HFF-Myc (cell line): Measurements from ENCODE around the gene PKN1.
A peak's percentile ranks its signal among the peaks of the same experiment; 100 is the strongest.

Source experiments
- DNase-seq: peaks from one replicate; pipeline ENCODE4 v3.0.0-alpha.2; 2011; ENCODE audit warnings: low read depth; ENCODE audit errors: extremely low read depth
- H3K4me3 ChIP-seq: replicated peaks from 2 replicates; pipeline ENCODE4 v1.5.1; 2011; ENCODE audit warnings: low read depth, mild to moderate bottlenecking, control low read depth, low read length
- TF ChIP-seq, protein P1 (sequence below): IDR thresholded peaks from 2 replicates; pipeline ENCODE4 v1.5.1; 2012; ENCODE audit warnings: mild to moderate bottlenecking, low read depth, low read length, control low read depth; ENCODE audit errors: missing control alignments

PKN1 gene

DNA sequence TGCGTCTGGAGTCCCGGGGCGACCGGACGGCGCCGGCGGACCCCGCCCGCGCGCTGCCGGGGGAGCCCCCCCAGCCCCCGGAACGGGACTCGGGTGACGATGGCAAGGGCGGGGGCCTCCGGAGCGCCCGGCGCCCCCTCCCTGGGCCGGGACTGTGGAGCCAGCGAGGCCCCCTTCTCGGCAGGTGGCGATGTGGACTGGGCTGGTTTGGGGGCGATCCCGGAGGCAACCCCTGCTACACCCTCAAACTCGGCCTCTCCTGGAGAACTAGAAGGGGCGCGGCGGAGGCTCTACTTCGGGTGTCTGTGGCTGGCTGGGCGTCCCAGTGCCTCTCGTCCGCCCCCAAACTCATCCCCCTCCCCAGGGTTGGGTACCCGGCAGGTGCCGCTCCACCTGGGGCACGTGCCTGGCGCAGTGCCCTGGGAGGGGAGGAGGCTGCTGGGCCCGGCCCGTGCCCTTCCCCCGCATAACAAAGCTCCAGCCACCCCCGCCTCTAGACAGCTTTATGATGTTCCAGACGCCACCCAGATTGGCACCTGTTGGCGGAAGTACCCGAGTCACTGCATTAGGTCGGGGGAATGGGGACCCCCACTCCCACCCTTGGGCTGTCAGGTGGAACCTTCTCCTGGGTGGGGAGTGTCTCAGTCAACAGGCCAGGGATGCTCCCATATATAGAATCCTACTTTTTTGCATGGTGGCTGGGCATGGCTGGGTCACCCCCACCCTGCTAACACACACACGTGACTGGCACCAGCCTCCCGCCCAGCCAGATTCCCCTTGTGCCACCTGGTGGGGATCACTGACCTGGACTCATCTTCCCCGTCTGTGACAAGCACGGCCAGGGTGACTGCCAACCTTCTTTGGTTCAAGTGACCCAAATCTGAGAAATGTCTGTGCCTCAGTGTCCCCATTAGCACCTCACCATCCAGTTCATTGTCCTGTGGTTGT is 722 bp downstream of the PKN1 start:
- H3K4me3 ChIP-seq, result peak overlapping the region; percentile 70
- TF ChIP-seq, protein P1, sequence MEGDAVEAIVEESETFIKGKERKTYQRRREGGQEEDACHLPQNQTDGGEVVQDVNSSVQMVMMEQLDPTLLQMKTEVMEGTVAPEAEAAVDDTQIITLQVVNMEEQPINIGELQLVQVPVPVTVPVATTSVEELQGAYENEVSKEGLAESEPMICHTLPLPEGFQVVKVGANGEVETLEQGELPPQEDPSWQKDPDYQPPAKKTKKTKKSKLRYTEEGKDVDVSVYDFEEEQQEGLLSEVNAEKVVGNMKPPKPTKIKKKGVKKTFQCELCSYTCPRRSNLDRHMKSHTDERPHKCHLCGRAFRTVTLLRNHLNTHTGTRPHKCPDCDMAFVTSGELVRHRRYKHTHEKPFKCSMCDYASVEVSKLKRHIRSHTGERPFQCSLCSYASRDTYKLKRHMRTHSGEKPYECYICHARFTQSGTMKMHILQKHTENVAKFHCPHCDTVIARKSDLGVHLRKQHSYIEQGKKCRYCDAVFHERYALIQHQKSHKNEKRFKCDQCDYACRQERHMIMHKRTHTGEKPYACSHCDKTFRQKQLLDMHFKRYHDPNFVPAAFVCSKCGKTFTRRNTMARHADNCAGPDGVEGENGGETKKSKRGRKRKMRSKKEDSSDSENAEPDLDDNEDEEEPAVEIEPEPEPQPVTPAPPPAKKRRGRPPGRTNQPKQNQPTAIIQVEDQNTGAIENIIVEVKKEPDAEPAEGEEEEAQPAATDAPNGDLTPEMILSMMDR, result no peak
- DNase-seq, result no peak

DNA sequence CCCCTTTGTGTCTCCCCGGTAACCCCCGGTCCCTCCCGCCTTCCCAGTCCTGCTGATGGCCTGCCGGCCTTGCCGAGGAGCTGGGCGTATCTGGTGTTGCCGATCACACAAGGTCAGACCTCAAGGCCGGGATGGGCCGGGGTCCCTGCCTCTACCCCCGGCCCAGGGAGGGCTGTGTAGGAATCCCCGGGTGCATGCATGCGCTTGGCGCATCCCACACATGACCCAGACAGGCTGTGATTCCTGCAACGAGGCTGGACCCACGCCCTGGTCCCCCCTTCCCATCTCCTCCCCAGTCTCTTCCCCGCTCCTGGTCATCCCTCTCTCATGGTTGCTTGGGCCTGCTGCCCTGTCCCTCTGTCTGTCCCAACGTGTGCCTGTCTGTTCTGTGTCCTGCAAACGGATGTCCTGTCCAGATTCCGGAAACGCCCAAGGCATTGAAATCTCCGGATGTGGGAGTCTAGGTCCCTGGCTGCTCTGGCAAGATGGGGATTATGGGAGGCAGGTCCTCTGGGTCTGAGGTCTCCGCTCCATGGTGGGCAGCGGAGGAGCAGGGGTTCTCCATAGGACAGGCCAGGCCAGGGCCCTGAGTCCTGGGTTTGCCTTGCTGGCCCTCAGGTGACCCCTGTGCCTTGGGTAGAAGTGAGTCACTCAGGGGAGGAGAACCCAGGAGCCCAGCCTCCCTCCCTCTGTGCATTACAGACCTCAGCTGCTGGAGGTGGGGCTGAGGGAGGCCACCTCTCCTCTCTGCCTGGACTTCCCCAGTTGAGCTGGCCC is 1.6 kb downstream of the PKN1 start:
- H3K4me3 ChIP-seq, result peak overlapping the region; percentile 70
- TF ChIP-seq, protein P1, result no peak
- peak; percentile 26 for DNase-seq

DNA sequence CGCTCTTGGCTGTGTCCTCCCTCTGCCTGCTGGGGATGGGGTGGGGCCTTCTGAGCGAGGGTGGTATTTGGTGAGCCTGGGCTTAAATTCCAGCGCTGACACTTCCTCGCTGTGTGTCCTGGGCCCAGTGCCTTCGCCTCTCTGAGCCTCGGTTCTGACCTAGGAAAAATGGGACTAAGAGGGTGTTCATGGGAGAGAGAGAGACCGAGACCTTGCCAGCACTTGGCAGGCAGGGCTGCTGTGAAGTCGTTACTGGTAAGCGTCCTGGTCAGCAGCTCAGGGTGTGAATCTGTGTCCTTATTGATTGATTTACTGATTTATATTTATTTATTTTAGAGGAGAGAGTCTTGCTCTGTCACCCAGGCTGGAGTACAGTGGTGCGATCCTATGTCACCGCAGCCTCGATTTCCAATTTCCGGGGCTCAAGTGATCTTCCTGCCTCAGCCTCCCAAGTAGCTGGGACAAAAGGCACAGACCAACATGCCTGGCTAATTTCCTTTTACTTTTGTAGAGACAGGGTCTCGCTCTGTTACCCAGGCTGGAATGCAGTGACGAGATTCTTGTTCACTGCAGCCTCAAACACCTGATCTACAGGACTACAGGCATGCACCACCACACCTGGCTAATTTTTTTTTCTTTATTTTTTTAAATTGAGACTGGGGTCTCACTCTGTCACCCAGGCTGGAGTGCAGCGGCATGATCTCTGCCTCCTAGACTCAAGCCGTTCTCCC is 2.4 kb downstream of the PKN1 start:
- peak overlapping the region; percentile 70 for H3K4me3 ChIP-seq
- no peak for DNase-seq
- TF ChIP-seq, protein P1, result no peak

DNA sequence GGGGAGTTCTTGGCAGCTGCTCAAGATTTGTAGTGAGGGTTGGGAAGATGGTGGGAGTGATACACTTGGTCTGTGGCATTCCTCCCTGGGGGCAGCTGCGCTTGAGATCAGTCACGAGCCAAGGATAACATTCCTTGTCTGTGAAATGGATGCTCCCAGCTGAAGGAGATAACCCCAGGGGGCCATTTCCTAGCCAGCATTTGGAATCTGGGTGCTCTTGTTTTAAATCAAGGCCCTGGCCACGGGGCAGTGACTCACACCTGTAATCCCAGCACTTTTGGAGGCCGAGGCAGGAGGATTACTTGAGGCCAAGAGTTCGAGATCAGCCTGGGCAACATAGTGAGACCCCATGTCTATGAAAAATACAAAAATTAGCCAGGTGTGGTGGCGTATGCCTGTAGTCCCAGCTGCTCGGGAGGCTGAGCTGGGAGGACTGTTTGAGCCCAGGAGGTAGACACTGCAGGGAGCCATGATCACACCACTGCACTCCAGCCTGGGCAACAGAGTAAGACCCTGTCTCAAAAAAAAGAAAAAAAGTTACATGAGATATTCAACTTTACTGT is 4.6 kb downstream of the PKN1 start:
- TF ChIP-seq, protein P1, result no peak
- no peak for DNase-seq

DNA sequence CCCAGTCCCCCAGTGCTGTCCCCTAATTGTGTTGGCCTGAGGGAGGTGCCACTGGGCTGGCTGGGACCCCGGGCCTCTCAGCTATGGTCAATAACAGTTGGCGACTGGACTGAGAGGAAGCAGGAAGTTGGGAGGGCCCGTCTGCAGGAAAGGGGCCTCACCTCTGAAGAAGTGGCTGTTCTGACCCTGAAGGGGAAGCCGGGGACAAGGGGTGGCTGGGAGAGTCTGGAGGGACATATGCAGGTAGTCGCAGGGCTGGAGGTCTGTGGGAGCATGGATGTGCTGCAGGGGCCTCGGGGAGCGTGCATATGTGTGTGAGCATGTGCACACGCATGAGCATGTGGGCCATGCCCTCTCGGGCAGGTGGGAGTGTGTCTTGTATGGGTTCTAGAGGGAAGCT is 5.9 kb downstream of the PKN1 start:
- H3K4me3 ChIP-seq, result no peak overlapping the region
- DNase-seq, result no peak
- TF ChIP-seq, protein P1, result no peak

More for the DNA sequence above, 4.6 kb downstream of the PKN1 start:
- H3K4me3 ChIP-seq, result no peak overlapping the region

DNA sequence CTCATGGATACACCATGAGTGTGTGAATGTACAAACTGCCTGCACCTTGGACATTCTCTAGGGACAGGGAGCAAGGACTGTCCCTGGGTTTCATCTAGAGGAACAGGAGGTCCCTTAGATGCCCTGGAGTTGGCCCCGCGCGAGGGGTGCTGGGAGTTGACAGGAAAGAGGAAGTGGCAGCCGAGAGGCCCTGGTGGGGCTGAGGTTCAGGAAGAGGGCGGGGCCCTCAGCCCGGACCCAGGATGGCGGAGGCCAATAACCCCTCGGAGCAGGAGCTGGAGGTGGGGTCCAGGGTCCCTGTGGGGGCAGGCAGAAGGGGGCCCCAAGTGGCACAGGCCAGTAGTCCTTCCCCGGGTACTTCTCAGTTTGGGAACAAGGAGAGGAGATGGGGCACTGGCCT is 6.9 kb downstream of the PKN1 start:
- DNase-seq, result no peak
- TF ChIP-seq, protein P1, result no peak
- H3K4me3 ChIP-seq, result no peak overlapping the region
